H1 (cell line): ENCODE results near the gene PCCA. TPM values are rescaled to one million over a fixed set of nuclear protein-coding genes. Genes with fewer than 3 reads are reported as not detected.

Source experiments
- CTCF ChIA-PET: fragments of 300-600 bp; sonication (Branson Sonifier 250); formaldehyde crosslinking; loops from one replicate; lab custom pipeline; 2021; ENCODE audit not compliant: partially characterized antibody; lab: Charles Lee
- POLR2A ChIA-PET: fragments of 300-600 bp; sonication (Branson Sonifier 250); formaldehyde crosslinking; loops from one replicate; lab custom pipeline; 2021; ENCODE audit warnings: inconsistent platforms; ENCODE audit not compliant: partially characterized antibody; lab: Charles Lee
- DNase-seq, 2 experiments: peaks; one replicate each; pipeline versions ENCODE4 v3.0.0 to v3.0.0-alpha.2; 2010 to 2022; ENCODE audit warnings: low spot score in 2 of 2, low read depth in 1 of 2, mixed read lengths in 1 of 2
- FAIRE-seq: peaks from 2 replicates; lab custom pipeline; 2011; peaks lifted over from hg19 to GRCh38; lab: Jason Lieb, UNC
- H2AFZ ChIP-seq: 2 replicates; pipeline ENCODE4 v1.8.1; 2012; ENCODE audit warnings: low read length, inconsistent platforms
- H2AK5ac ChIP-seq: 2 replicates; pipeline ENCODE4 v1.6.1; 2013; ENCODE audit warnings: low read depth, low read length
- H2BK120ac ChIP-seq: replicated peaks from 2 replicates; pipeline ENCODE3; 2013; ENCODE audit warnings: low read depth, low read length, inconsistent platforms
- H2BK12ac ChIP-seq: 2 replicates; pipeline ENCODE4 v1.6.1; 2013; ENCODE audit warnings: low read depth, low read length
- H2BK15ac ChIP-seq: 2 replicates; pipeline ENCODE4 v1.6.1; 2013; ENCODE audit warnings: low read length
- H2BK20ac ChIP-seq: 2 replicates; pipeline ENCODE4 v1.6.1; 2013; ENCODE audit warnings: low read length
- H2BK5ac ChIP-seq: 2 replicates; pipeline ENCODE4 v1.6.1; 2013; ENCODE audit warnings: low read depth, low read length
- H3K14ac ChIP-seq: 2 replicates; pipeline ENCODE4 v1.6.1; 2013; ENCODE audit warnings: inconsistent platforms; ENCODE audit not compliant: insufficient read length
- H3K18ac ChIP-seq: 2 replicates; pipeline ENCODE4 v1.6.1; 2013; ENCODE audit warnings: low read length; ENCODE audit errors: extremely low read depth
- H3K23ac ChIP-seq: 2 replicates; pipeline ENCODE4 v1.6.1; 2013; ENCODE audit warnings: inconsistent platforms; ENCODE audit not compliant: insufficient read length
- H3K23me2 ChIP-seq: 2 replicates; pipeline ENCODE4 v1.6.1; 2013; ENCODE audit warnings: low read depth, low read length
- H3K27ac ChIP-seq: 2 replicates; pipeline ENCODE4 v1.6.1; 2011; ENCODE audit warnings: low read depth, low read length, inconsistent platforms
- H3K27me3 ChIP-seq, 4 experiments: replicated peaks in 1 of 4; 1 replicate in 1 of 4; 2 replicates in 3 of 4; pipeline versions ENCODE4 v1.6.1 to v1.8.1; 2011 to 2013; ENCODE audit warnings: low read length in 3 of 4, mild to moderate bottlenecking in 3 of 4, inconsistent platforms in 2 of 4, mixed read lengths in 2 of 4, moderate library complexity in 1 of 4; ENCODE audit not compliant: control insufficient read depth in 3 of 4, insufficient read depth in 3 of 4; ENCODE audit errors: extremely low read depth in 1 of 4
- H3K36me3 ChIP-seq, 4 experiments: 2 replicates each; pipeline versions ENCODE4 v1.6.1 to v1.8.1; 2011 to 2013; ENCODE audit warnings: mild to moderate bottlenecking in 4 of 4, low read length in 3 of 4, moderate library complexity in 2 of 4, control low read depth in 1 of 4, inconsistent platforms in 1 of 4; ENCODE audit not compliant: insufficient read depth in 4 of 4, control insufficient read depth in 2 of 4
- H3K4ac ChIP-seq: replicated peaks from 2 replicates; pipeline ENCODE3; 2013; ENCODE audit warnings: low read length, low read depth, mixed read lengths, inconsistent platforms; ENCODE audit not compliant: insufficient read length
- H3K4me1 ChIP-seq, 4 experiments: replicated peaks in 1 of 4; 1 replicate in 1 of 4; 2 replicates in 3 of 4; pipeline versions ENCODE4 v1.6.1 to v1.8.1; 2011 to 2013; ENCODE audit warnings: low read length in 3 of 4, inconsistent platforms in 2 of 4, mixed read lengths in 1 of 4; ENCODE audit not compliant: insufficient read depth in 4 of 4, control insufficient read depth in 3 of 4
- H3K4me2 ChIP-seq, 2 experiments: 2 replicates each; pipeline versions ENCODE4 v1.6.1 to v1.8.1; 2011 to 2013; ENCODE audit warnings: low read depth in 2 of 2, low read length in 2 of 2, control low read depth in 1 of 2, inconsistent platforms in 1 of 2, mild to moderate bottlenecking in 1 of 2; ENCODE audit not compliant: insufficient read depth in 1 of 2
- H3K4me3 ChIP-seq, 4 experiments: fragments of 200-600, 300-600 bp in 1 of 4; sonication (generic), shearing (Covaris generic), sonication (Bioruptor Twin) in 1 of 4; 2 replicates each; pipeline versions ENCODE4 v1.5.1 to v1.8.1; 2011 to 2016; ENCODE audit warnings: low read length in 4 of 4, low read depth in 3 of 4, control low read depth in 2 of 4, inconsistent platforms in 2 of 4, mild to moderate bottlenecking in 2 of 4, mixed read lengths in 1 of 4, moderate library complexity in 1 of 4; ENCODE audit not compliant: insufficient read depth in 2 of 4; ENCODE audit errors: extremely low read depth in 1 of 4
- H3K56ac ChIP-seq: replicated peaks from 2 replicates; pipeline ENCODE3; 2013; ENCODE audit warnings: low read depth, mild to moderate bottlenecking, mixed read lengths, low read length, inconsistent platforms; ENCODE audit not compliant: insufficient read length
- H3K79me1 ChIP-seq: 2 replicates; pipeline ENCODE4 v1.6.1; 2013; ENCODE audit warnings: low read depth, low read length, control low read depth
- H3K79me2 ChIP-seq, 2 experiments: 2 replicates each; pipeline versions ENCODE4 v1.6.1 to v1.8.1; 2012 to 2013; ENCODE audit warnings: low read length in 2 of 2, mild to moderate bottlenecking in 2 of 2, inconsistent platforms in 1 of 2; ENCODE audit not compliant: insufficient read depth in 2 of 2, control insufficient read depth in 1 of 2
- H3K9ac ChIP-seq, 4 experiments: replicated peaks in 1 of 4; 1 replicate in 1 of 4; 2 replicates in 3 of 4; pipeline versions ENCODE4 v1.6.1 to v1.8.1; 2011 to 2013; ENCODE audit warnings: low read depth in 3 of 4, low read length in 3 of 4, control low read depth in 2 of 4, mild to moderate bottlenecking in 2 of 4, moderate library complexity in 2 of 4, inconsistent platforms in 1 of 4; ENCODE audit errors: extremely low read depth in 1 of 4
- H3K9me3 ChIP-seq, 2 experiments: 2 replicates each; pipeline versions ENCODE4 v1.6.1 to v1.8.1; 2012 to 2013; ENCODE audit warnings: mild to moderate bottlenecking in 2 of 2, moderate library complexity in 2 of 2, control low read depth in 1 of 2, inconsistent platforms in 1 of 2, low read depth in 1 of 2, low read length in 1 of 2, mixed read lengths in 1 of 2; ENCODE audit not compliant: insufficient read depth in 2 of 2
- H4K20me1 ChIP-seq, 2 experiments: replicated peaks in 1 of 2; 2 replicates each; pipeline versions ENCODE3 to v1.8.1; 2011 to 2013; ENCODE audit warnings: inconsistent platforms in 2 of 2, low read length in 2 of 2, mild to moderate bottlenecking in 1 of 2; ENCODE audit not compliant: insufficient read depth in 2 of 2, control insufficient read depth in 1 of 2
- H4K5ac ChIP-seq: 2 replicates; pipeline ENCODE4 v1.6.1; 2013; ENCODE audit warnings: low read length, low read depth, mixed read lengths, inconsistent platforms; ENCODE audit not compliant: insufficient read length
- H4K8ac ChIP-seq: 2 replicates; pipeline ENCODE4 v1.8.0; 2013; ENCODE audit warnings: mild to moderate bottlenecking, moderate library complexity, low read length, inconsistent platforms; ENCODE audit not compliant: insufficient read depth; ENCODE audit errors: extremely low read depth
- H4K91ac ChIP-seq: replicated peaks from 2 replicates; pipeline ENCODE3; 2013; ENCODE audit warnings: low read length, mixed read lengths, inconsistent platforms; ENCODE audit not compliant: insufficient read length
- ATF2 ChIP-seq: IDR thresholded peaks from 2 replicates; pipeline ENCODE4 v1.6.1; 2012; ENCODE audit warnings: low read length, inconsistent platforms
- EGR1 ChIP-seq: IDR thresholded peaks from 2 replicates; pipeline ENCODE4 v1.6.1; 2011; ENCODE audit warnings: low read depth, low read length, borderline replicate concordance
- HDAC2 ChIP-seq, 2 experiments: fragments of 300-600 bp in 1 of 2; sonication (generic) in 1 of 2; IDR thresholded peaks; 2 replicates each; pipeline ENCODE4 v1.6.1; 2011 to 2012; ENCODE audit warnings: low read depth in 2 of 2, low read length in 2 of 2, mild to moderate bottlenecking in 2 of 2, moderate library complexity in 2 of 2, borderline replicate concordance in 1 of 2, inconsistent platforms in 1 of 2
- KDM1A ChIP-seq: fragments of 200-600, 300-600 bp; sonication (generic); IDR thresholded peaks from 2 replicates; pipeline ENCODE4 v1.7.1; 2016; ENCODE audit warnings: mild to moderate bottlenecking, low read length, borderline replicate concordance
- KDM4A ChIP-seq: IDR thresholded peaks from one replicate; pipeline ENCODE4 v1.7.1; 2012; ENCODE audit warnings: low read depth, mild to moderate bottlenecking, moderate library complexity, low read length, inconsistent platforms; ENCODE audit not compliant: severe bottlenecking
- NANOG ChIP-seq: IDR thresholded peaks from 2 replicates; pipeline ENCODE4 v1.6.1; 2011; ENCODE audit warnings: low read length, low read depth, mild to moderate bottlenecking, inconsistent platforms; ENCODE audit not compliant: insufficient read depth, poor library complexity, severe bottlenecking
- POU5F1 ChIP-seq: IDR thresholded peaks from 2 replicates; pipeline ENCODE4 v1.6.1; 2011; ENCODE audit warnings: low read depth, mild to moderate bottlenecking, low read length, moderate library complexity
- SP1 ChIP-seq: IDR thresholded peaks from 2 replicates; pipeline ENCODE4 v1.6.1; 2011; ENCODE audit warnings: low read depth, low read length
- USF2 ChIP-seq: IDR thresholded peaks from 2 replicates; pipeline ENCODE4 v1.6.1; 2011; ENCODE audit warnings: low read length, improper control_type of control experiment
- WGBS, 2 experiments: shearing (Covaris generic) in 1 of 2; methylation state at CpG; one replicate each; pipeline versions ENCODE4 v1.1.6 to v1.1.7; 2013 to 2015; ENCODE audit warnings: low lambda C conversion rate in 2 of 2, mixed read lengths in 2 of 2, inconsistent platforms in 1 of 2, low coverage in 1 of 2, missing lambda C conversion rate in 1 of 2; ENCODE audit not compliant: insufficient replicate concordance in 2 of 2, insufficient coverage in 1 of 2, insufficient read length in 1 of 2; ENCODE audit errors: extremely low coverage in 1 of 2, missing lambda C conversion rate in 1 of 2; 5-methylcytosine and 5-hydroxymethylcytosine counted together
- polyA plus RNA-seq, 7 experiments: library from polyadenylated mRNA; depleted of rRNA in 3 of 7; stranded (reverse) in 5 of 7; unstranded in 2 of 7; fragments of >200 nt in 5 of 7; fragments of 200-250 nt in 2 of 7; gene quantifications; 1 replicate in 5 of 7; 2 replicates in 1 of 7; 4 replicates in 1 of 7; pipeline versions ENCODE4 v1.2.1 to v1.2.3, GENCODE V29; 2011 to 2013; ENCODE audit warnings: missing spikeins in 2 of 7, mixed read lengths in 2 of 7
- total RNA-seq: library from RNA; stranded (reverse); fragmentation: NEBNext Ultra II Directional; extraction: Animal tissue kit (Norgen Biotek cat#: 25700); gene quantifications from 2 replicates; pipeline ENCODE4 v1.2.1, GENCODE V29; 2021

The PCCA gene
- total and polyA plus RNA-seq, 2 of the 8 experiments (the other 6 are each of a cell fraction or from before 2014, with no cell fraction given): 18.4 to 49.8 TPM

- Histone ChIP-seq H2AFZ (no peak overlapping the region), H4K5ac (no peak overlapping the region), H4K20me1 (no peaks in the 10 kb centered on the region), H3K14ac (no peak overlapping the region), H2BK12ac (no peak overlapping the region), H3K23ac (no peak overlapping the region), H3K4me3 (no peak overlapping the region), H3K27me3 (no peaks in the 10 kb centered on the region), H4K8ac (no peak overlapping the region), H2AK5ac (no peak overlapping the region), H3K56ac (no peak overlapping the region), H4K91ac (no peak overlapping the region), H3K9me3 (no peaks in the 10 kb centered on the region), H3K36me3 (no peaks in the 10 kb centered on the region), H3K4me2 (no peak overlapping the region), H3K23me2 (no peaks in the 10 kb centered on the region), H2BK5ac (no peak overlapping the region), H3K4ac (no peak overlapping the region), H3K18ac (0 out of 2 replicates have a peak overlapping the region, but pooled peaks have one; percentile 39), H3K9ac (no peak overlapping the region), H3K79me1 (no peaks in the 10 kb centered on the region), H2BK15ac (no peak overlapping the region), H3K27ac (no peak overlapping the region), H2BK20ac (no peak overlapping the region), H3K79me2 (peaks cover 0 to 15% of the 10 kb centered on the region in 2 experiments; a peak in 1 of 4 replicates), H3K4me1 (no peaks in the 10 kb centered on the region), H2BK120ac (no peak overlapping the region)
- FAIRE-seq: no peak
- POLR2A ChIA-PET: no interaction called here
- CTCF ChIA-PET: interaction anchor here (1.1 kb wide), 1 partner anchor 35 kb away, joined by 3 read pairs; no protein-coding TSS in a partner anchor
- DNase-seq: no peak
- WGBS, 2 experiments: 81% methylated on average over 3 of the region's 6 CpGs; no CpG with 5 or more reads in 1 of the 2 experiments
- no peak for TF ChIP-seq SP1
- TF ChIP-seq ATF2: no peak
- no peak for TF ChIP-seq KDM1A
- TF ChIP-seq KDM4A: no peak
- TF ChIP-seq HDAC2 (IDR thresholded peaks at IDR 0.05; ENCODE audit: borderline replicate concordance in 1 of 2, low read depth in 2 of 2, low read length in 2 of 2): no peak
- no peak for TF ChIP-seq USF2
- no peak for TF ChIP-seq EGR1
- no peak for TF ChIP-seq NANOG
- TF ChIP-seq POU5F1: no peak
Measured at GRCh38 chr13:100203696-100204367, 114.9 kb downstream of the PCCA start.
